ENCODE results near the gene BNC1. TPM values are rescaled to one million over a fixed set of nuclear protein-coding genes. Genes with fewer than 3 reads are reported as not detected.

Gene BNC1
- not detected for total RNA-seq

GRCh38 chr15:83284559-83285283 lies at the start of gene BNC1:
Gene BNC1, minus strand, starts transcription at chr15:83284664. Its CDS starts 36 bp downstream, at chr15:83284628.
- H3K4me1 Mint-ChIP-seq: peaks cover 7% of the 10 kb centered on the region

GRCh38 chr15:83327041-83327440 lies 42.6 kb upstream of the BNC1 start:
- peaks cover 11% of the 10 kb centered on the region for H3K27me3 Mint-ChIP-seq
- no peak overlapping the region for H3K27ac Mint-ChIP-seq
- ATAC-seq (ENCODE audit: low read depth): no peak
- H3K36me3 Mint-ChIP-seq: no peaks in the 10 kb centered on the region
- POLR2A ChIA-PET: no interaction called here
- no peaks in the 10 kb centered on the region for H3K4me1 Mint-ChIP-seq
- H3K9me3 Mint-ChIP-seq: no peaks in the 10 kb centered on the region
- no peak for DNase-seq
- no peak overlapping the region for H3K4me3 Mint-ChIP-seq

More at GRCh38 chr15:83284559-83285283, at the start of gene BNC1:
- POLR2A ChIA-PET: no interaction called here
- H3K9me3 Mint-ChIP-seq: no peaks in the 10 kb centered on the region
- peaks cover 71% of the 10 kb centered on the region for H3K27me3 Mint-ChIP-seq
- H3K27ac Mint-ChIP-seq: no peak within 1 kb of the TSS
- ATAC-seq (ENCODE audit: low read depth) (no peak), DNase-seq (no peak)
- no peaks in the 10 kb centered on the region for H3K36me3 Mint-ChIP-seq
- peak within 1 kb of the TSS; percentile 61 for H3K4me3 Mint-ChIP-seq

GRCh38 chr15:83324799-83325198 lies 40.3 kb upstream of the BNC1 start:
- no peak for DNase-seq
- Mint-ChIP-seq H3K4me1 (no peaks in the 10 kb centered on the region), H3K27ac (no peak overlapping the region), H3K4me3 (no peak overlapping the region), H3K27me3 (peaks cover 4% of the 10 kb centered on the region), H3K36me3 (no peaks in the 10 kb centered on the region), H3K9me3 (no peaks in the 10 kb centered on the region)
- POLR2A ChIA-PET: no interaction called here
- no peak for ATAC-seq (ENCODE audit: low read depth)

- no peaks in the 10 kb centered on the region for H3K9me3 Mint-ChIP-seq
- ATAC-seq (ENCODE audit: low read depth) (no peak), DNase-seq (no peak)
- no peaks in the 10 kb centered on the region for H3K36me3 Mint-ChIP-seq
- H3K27ac Mint-ChIP-seq: no peak overlapping the region
- POLR2A ChIA-PET: no interaction called here
- H3K27me3 Mint-ChIP-seq: peaks cover 6% of the 10 kb centered on the region
- no peaks in the 10 kb centered on the region for H3K4me1 Mint-ChIP-seq
- H3K4me3 Mint-ChIP-seq: no peak overlapping the region
These were observed 38.8 kb upstream of the BNC1 start for GRCh38 chr15:83323296-83323711.

GRCh38 chr15:83322691-83323090 lies 38.2 kb upstream of the BNC1 start:
- H3K4me1 Mint-ChIP-seq: no peaks in the 10 kb centered on the region
- peaks cover 9% of the 10 kb centered on the region for H3K27me3 Mint-ChIP-seq
- DNase-seq (no peak), ATAC-seq (ENCODE audit: low read depth) (no peak)
- no peak overlapping the region for H3K27ac Mint-ChIP-seq
- H3K4me3 Mint-ChIP-seq: no peak overlapping the region
- H3K36me3 Mint-ChIP-seq: no peaks in the 10 kb centered on the region
- H3K9me3 Mint-ChIP-seq: no peaks in the 10 kb centered on the region
- POLR2A ChIA-PET: no interaction called here

- no peaks in the 10 kb centered on the region for H3K9me3 Mint-ChIP-seq
- no peaks in the 10 kb centered on the region for H3K4me1 Mint-ChIP-seq
- POLR2A ChIA-PET: no interaction called here
- no peaks in the 10 kb centered on the region for H3K36me3 Mint-ChIP-seq
- ATAC-seq (ENCODE audit: low read depth): no peak
- no peak overlapping the region for H3K27ac Mint-ChIP-seq
- peaks cover 15% of the 10 kb centered on the region for H3K27me3 Mint-ChIP-seq
- DNase-seq: no peak
- no peak overlapping the region for H3K4me3 Mint-ChIP-seq
These were observed 37.6 kb upstream of the BNC1 start for GRCh38 chr15:83322061-83322460.

GRCh38 chr15:83320844-83321243 lies 36.4 kb upstream of the BNC1 start:
- Mint-ChIP-seq H3K36me3 (no peaks in the 10 kb centered on the region), H3K4me1 (no peaks in the 10 kb centered on the region), H3K27me3 (peaks cover 11% of the 10 kb centered on the region), H3K4me3 (no peak overlapping the region), H3K27ac (no peak overlapping the region), H3K9me3 (no peaks in the 10 kb centered on the region)
- POLR2A ChIA-PET: no interaction called here
- ATAC-seq (ENCODE audit: low read depth) (no peak), DNase-seq (no peak)

GRCh38 chr15:83320404-83320803 lies 35.9 kb upstream of the BNC1 start:
- Mint-ChIP-seq H3K4me3 (no peak overlapping the region), H3K4me1 (no peaks in the 10 kb centered on the region), H3K36me3 (no peaks in the 10 kb centered on the region), H3K9me3 (no peaks in the 10 kb centered on the region), H3K27me3 (peaks cover 11% of the 10 kb centered on the region), H3K27ac (no peak overlapping the region)
- POLR2A ChIA-PET: no interaction called here
- no peak for ATAC-seq (ENCODE audit: low read depth)
- DNase-seq: no peak

- H3K27ac Mint-ChIP-seq: no peak overlapping the region
- POLR2A ChIA-PET: no interaction called here
These were observed 35.3 kb upstream of the BNC1 start for GRCh38 chr15:83319771-83320170.

GRCh38 chr15:83318861-83319415 lies 34.5 kb upstream of the BNC1 start:
- ATAC-seq (ENCODE audit: low read depth) (no peak), DNase-seq (no peak)
- Mint-ChIP-seq H3K27ac (no peak overlapping the region), H3K4me1 (no peaks in the 10 kb centered on the region), H3K27me3 (peaks cover 14% of the 10 kb centered on the region), H3K36me3 (no peaks in the 10 kb centered on the region), H3K4me3 (no peak overlapping the region), H3K9me3 (no peaks in the 10 kb centered on the region)
- POLR2A ChIA-PET: no interaction called here

More at GRCh38 chr15:83319771-83320170, 35.3 kb upstream of the BNC1 start:
- Mint-ChIP-seq H3K36me3 (no peaks in the 10 kb centered on the region), H3K27me3 (peaks cover 12% of the 10 kb centered on the region), H3K9me3 (no peaks in the 10 kb centered on the region), H3K4me1 (no peaks in the 10 kb centered on the region), H3K4me3 (no peak overlapping the region)
- no peak for DNase-seq
- no peak for ATAC-seq (ENCODE audit: low read depth)

GRCh38 chr15:83318036-83318435 lies 33.6 kb upstream of the BNC1 start:
- POLR2A ChIA-PET: no interaction called here
- Mint-ChIP-seq H3K9me3 (no peaks in the 10 kb centered on the region), H3K27ac (no peak overlapping the region), H3K4me3 (no peak overlapping the region), H3K36me3 (no peaks in the 10 kb centered on the region), H3K4me1 (no peaks in the 10 kb centered on the region), H3K27me3 (peaks cover 14% of the 10 kb centered on the region)
- ATAC-seq (ENCODE audit: low read depth) (no peak), DNase-seq (no peak)

GRCh38 chr15:83312071-83312470 lies 27.6 kb upstream of the BNC1 start:
- peaks cover 3% of the 10 kb centered on the region for H3K27me3 Mint-ChIP-seq
- H3K27ac Mint-ChIP-seq: no peak overlapping the region
- no peaks in the 10 kb centered on the region for H3K9me3 Mint-ChIP-seq
- DNase-seq: no peak
- ATAC-seq (ENCODE audit: low read depth): no peak
- H3K4me1 Mint-ChIP-seq: no peaks in the 10 kb centered on the region
- no peak overlapping the region for H3K4me3 Mint-ChIP-seq
- POLR2A ChIA-PET: no interaction called here
- no peaks in the 10 kb centered on the region for H3K36me3 Mint-ChIP-seq

GRCh38 chr15:83310521-83311456 lies 26.3 kb upstream of the BNC1 start:
- Mint-ChIP-seq H3K9me3 (no peaks in the 10 kb centered on the region), H3K27me3 (peaks cover 11% of the 10 kb centered on the region), H3K36me3 (no peaks in the 10 kb centered on the region), H3K27ac (no peak overlapping the region), H3K4me3 (no peak overlapping the region), H3K4me1 (no peaks in the 10 kb centered on the region)
- POLR2A ChIA-PET: no interaction called here
- DNase-seq (no peak), ATAC-seq (ENCODE audit: low read depth) (no peak)

GRCh38 chr15:83308671-83309070 lies 24.2 kb upstream of the BNC1 start:
- Mint-ChIP-seq H3K36me3 (no peaks in the 10 kb centered on the region), H3K4me1 (peaks cover 8% of the 10 kb centered on the region), H3K27me3 (peaks cover 14% of the 10 kb centered on the region), H3K9me3 (no peaks in the 10 kb centered on the region), H3K27ac (no peak overlapping the region), H3K4me3 (no peak overlapping the region)
- POLR2A ChIA-PET: no interaction called here
- ATAC-seq (ENCODE audit: low read depth) (no peak), DNase-seq (no peak)
